HepG2 (cell line): ENCODE data around the gene OR8B2. TPM values are rescaled to one million over a fixed set of nuclear protein-coding genes. Genes with fewer than 3 reads are reported as not detected.

Experiments used
- ATAC-seq: fragments of 200-7000 bp; cut with Tn5 transposase; 3 replicates; pipeline ENCODE4 v1.9.1; 2020; ENCODE audit warnings: mild to moderate bottlenecking, moderate library complexity
- BruUV-seq: library from RNA; stranded (reverse); fragments of 400-500 nt; replicated peaks from 2 replicates; lab custom pipeline; 2021; lab: Mats Ljungman, UMichigan
- CTCF ChIA-PET: fragments of 300-600 bp; formaldehyde crosslinking; extraction: SDS; loops from one replicate; lab custom pipeline; 2021; ENCODE audit warnings: low total read pairs, inconsistent platforms, low intra/inter-chr PET ratio; lab: Yijun Ruan, JAX
- POLR2A ChIA-PET: fragments of 350-600 bp; sonication (Branson Sonifier 250); formaldehyde crosslinking; loops from one replicate; lab custom pipeline; 2020; ENCODE audit warnings: antibody characterized with exemption, inconsistent platforms; lab: Yijun Ruan, JAX
- DNase-seq: peaks from one replicate; pipeline ENCODE4 v3.0.0-alpha.2; 2015; ENCODE audit warnings: low spot score
- FAIRE-seq: peaks from 3 replicates; lab custom pipeline; 2011; peaks lifted over from hg19 to GRCh38; lab: Jason Lieb, UNC
- H2AFZ ChIP-seq: one replicate; pipeline ENCODE4 v1.6.1; 2011; ENCODE audit warnings: low read length, inconsistent platforms
- H3K27ac ChIP-seq: fragments of 300-600 bp; 3 replicates; pipeline ENCODE4 v1.8.0; 2011; ENCODE audit warnings: mixed run types, mild to moderate bottlenecking, mixed read lengths, low read length, inconsistent platforms; ENCODE audit not compliant: insufficient read depth; ENCODE audit errors: extremely low read length
- H3K27me3 ChIP-seq, 2 experiments: fragments of 200-600 bp in 1 of 2; 2 replicates in 1 of 2; 3 replicates in 1 of 2; pipeline versions ENCODE4 v1.6.0 to v1.8.0; 2011; ENCODE audit warnings: low read length in 2 of 2, mild to moderate bottlenecking in 2 of 2, moderate library complexity in 2 of 2, inconsistent platforms in 1 of 2; ENCODE audit not compliant: insufficient read depth in 2 of 2, control insufficient read depth in 1 of 2
- H3K36me3 ChIP-seq, 2 experiments: fragments of 200-600 bp in 1 of 2; replicated peaks in 1 of 2; 2 replicates in 1 of 2; 3 replicates in 1 of 2; pipeline versions ENCODE4 v1.5.1 to v1.8.0; 2011; ENCODE audit warnings: low read length in 2 of 2, inconsistent platforms in 1 of 2; ENCODE audit not compliant: insufficient read depth in 2 of 2, control insufficient read depth in 1 of 2
- H3K4me1 ChIP-seq: 2 replicates; pipeline ENCODE4 v1.5.1; 2012; ENCODE audit warnings: low read length, inconsistent platforms; ENCODE audit not compliant: insufficient read depth
- H3K4me2 ChIP-seq: 2 replicates; pipeline ENCODE4 v1.6.0; 2011; ENCODE audit warnings: low read depth, low read length, inconsistent platforms
- H3K4me3 ChIP-seq, 3 experiments: fragments of 200-600 bp in 1 of 3; sonication (generic), shearing (Covaris generic) in 1 of 3; replicated peaks in 1 of 3; 2 replicates each; pipeline ENCODE4 v1.5.1; 2011 to 2016; ENCODE audit warnings: low read length in 3 of 3, inconsistent platforms in 2 of 3, low read depth in 2 of 3, mild to moderate bottlenecking in 2 of 3, control low read depth in 1 of 3, mixed read lengths in 1 of 3; ENCODE audit not compliant: insufficient read depth in 1 of 3
- H3K79me2 ChIP-seq: one replicate; pipeline ENCODE4 v1.6.1; 2011; ENCODE audit warnings: low read length, inconsistent platforms; ENCODE audit not compliant: insufficient read depth
- H3K9ac ChIP-seq: 2 replicates; pipeline ENCODE4 v1.6.0; 2011; ENCODE audit warnings: mild to moderate bottlenecking, low read depth, low read length, inconsistent platforms; ENCODE audit not compliant: insufficient read depth
- H3K9me3 ChIP-seq: 2 replicates; pipeline ENCODE4 v1.5.1; 2012; ENCODE audit warnings: mild to moderate bottlenecking, low read length
- H4K20me1 ChIP-seq: 2 replicates; pipeline ENCODE4 v1.6.0; 2011; ENCODE audit warnings: inconsistent platforms, mild to moderate bottlenecking, low read length, moderate library complexity; ENCODE audit not compliant: insufficient read depth
- CTCF ChIP-seq: sonication (generic); formaldehyde crosslinking; IDR thresholded peaks from 2 replicates; pipeline ENCODE4 v1.5.0; 2020; ENCODE audit warnings: mild to moderate bottlenecking, missing genetic modification reagents, moderate library complexity
- STAG1 ChIP-seq: sonication (generic); formaldehyde crosslinking; IDR thresholded peaks from 2 replicates; pipeline ENCODE4 v1.4.0; 2020; ENCODE audit warnings: missing genetic modification reagents
- ZNF362 ChIP-seq: sonication (generic); formaldehyde crosslinking; IDR thresholded peaks from 2 replicates; pipeline ENCODE4 v1.4.0; 2020; ENCODE audit warnings: missing genetic modification reagents, mild to moderate bottlenecking, borderline replicate concordance
- ZSCAN22 ChIP-seq: sonication (generic); formaldehyde crosslinking; IDR thresholded peaks from 2 replicates; pipeline ENCODE4 v1.4.0; 2020; ENCODE audit warnings: mild to moderate bottlenecking, missing genetic modification reagents
- WGBS: methylation state at CpG from one replicate; pipeline ENCODE4 v1.1.6; 2017; ENCODE audit warnings: low lambda C conversion rate; 5-methylcytosine and 5-hydroxymethylcytosine counted together
- in situ Hi-C: cut with HindIII; loops from 2 replicates; pipeline ENCODE4 v1.10.0; 2017; ENCODE audit warnings: low pct_unique_long_range_greater_than_20kb; ENCODE audit not compliant: extremely low pct_ligation_motif_present
- intact Hi-C: fragments of 100-400 bp; cut with micrococcal nuclease; formaldehyde crosslinking; loops from one replicate; pipeline ENCODE4 v1.10.0; 2022; ENCODE audit not compliant: unreplicated experiment
- polyA plus RNA-seq, 8 experiments: library from polyadenylated mRNA; depleted of rRNA in 3 of 8; stranded (reverse) in 7 of 8; unstranded in 1 of 8; fragments of >200 nt; fragmentation: Illumina TruSeq in 4 of 8; extraction: Trizol in 4 of 8; gene quantifications; 2 replicates each; pipeline versions ENCODE4 v1.2.1 to v1.2.3, GENCODE V29; 2011 to 2016; ENCODE audit warnings: low read depth in 4 of 8, missing spikeins in 1 of 8, mixed read lengths in 1 of 8; ENCODE audit not compliant: insufficient read depth in 1 of 8
- total RNA-seq, 5 experiments: library from RNA; depleted of rRNA; stranded (reverse); fragments of >200 nt; fragmentation: Illumina TruSeq; extraction: Trizol; gene quantifications; 2 replicates each; pipeline ENCODE4 v1.2.3, GENCODE V29; 2016; ENCODE audit warnings: low read depth in 1 of 5

The OR8B2 gene
- total and polyA plus RNA-seq, 2 of the 13 experiments (the other 11 are each of a cell fraction or from before 2014, with no cell fraction given), result not detected

- Histone ChIP-seq H4K20me1 (no peaks in the 10 kb centered on the region), H3K27ac (no peak overlapping the region), H3K79me2 (no peaks in the 10 kb centered on the region), H3K4me3 (no peak overlapping the region), H3K27me3 (no peaks in the 10 kb centered on the region; a peak in 2 of 5 replicates), H3K36me3 (no peaks in the 10 kb centered on the region)
- 2% methylated on average over 5 of the region's 5 CpGs for WGBS
- no peak for ATAC-seq
- TF ChIP-seq CTCF (CRISPR knock-in tag) (peak; percentile 43; the same call in 1 of the 2 replicates), ZSCAN22 (no peak), ZNF362 (CRISPR knock-in tag) (peak; percentile 87), STAG1 (peak; percentile 57)
- TF ChIP-seq, all 625 proteins: peak for 3
- CTCF ChIA-PET, result interaction anchor here (2.3 kb wide), 1 partner anchor 170 kb away, joined by 29 read pairs; no protein-coding TSS in a partner anchor
- no peak overlapping the region for H3K9ac ChIP-seq
- in situ Hi-C loops (loop anchor here (5.0 kb wide), 1 partner anchor 172 kb away; no protein-coding TSS in a partner anchor), intact Hi-C loops (loop anchor here (1.0 to 2.0 kb wide), 2 partner anchors 171 to 451 kb away; no protein-coding TSS in a partner anchor)
- POLR2A ChIA-PET, result no interaction called here
- no peaks in the 10 kb centered on the region for H3K4me1 ChIP-seq
- BruUV-seq, result no TSS peak
- H3K4me2 ChIP-seq, result no peak overlapping the region
- H3K9me3 ChIP-seq, result no peaks in the 10 kb centered on the region
- no peak for FAIRE-seq
- DNase-seq, result peak; percentile 37
- no peak overlapping the region for H2AFZ ChIP-seq
These were observed 31.1 kb upstream of the OR8B2 start for GRCh38 chr11:124415356-124415923.
